Uterus (tissue), 2 donors: ENCODE measurements around the gene FMN1.

Experiments used
- CTCF ChIP-seq, 4 experiments: fragments of 200-600 bp in 2 of 4; fragments of 450-650 bp in 2 of 4; sonication (generic) in 2 of 4; IDR thresholded peaks; one replicate each; pipeline ENCODE4 v1.5.1; 2016 to 2019; ENCODE audit warnings: antibody characterized with exemption in 4 of 4, mild to moderate bottlenecking in 2 of 4, moderate library complexity in 1 of 4
- POLR2A ChIP-seq, 2 donors: fragments of 450-650 bp; IDR thresholded peaks; one replicate each; pipeline ENCODE4 v1.6.1; 2016; ENCODE audit warnings: antibody characterized with exemption in 2 of 2, mild to moderate bottlenecking in 1 of 2, moderate library complexity in 1 of 2

GRCh38 chr15:33064878-33065277 is 129.6 kb downstream of the FMN1 start:
- TF ChIP-seq POLR2A (IDR thresholded peaks at IDR 0.05): no peak
- no peak for TF ChIP-seq CTCF (IDR thresholded peaks at IDR 0.05)
